GM06990 (cell line): Measurements from ENCODE around the gene TNIP2.

Experiments
- DNase-seq: peaks from one replicate; pipeline ENCODE4 v3.0.0-alpha.2; 2011; ENCODE audit not compliant: insufficient read length; ENCODE audit errors: extremely low read depth
- H3K27me3 ChIP-seq: replicated peaks from 2 replicates; pipeline ENCODE4 v1.6.0; 2011; ENCODE audit warnings: low read length; ENCODE audit not compliant: control insufficient read depth, insufficient read depth
- H3K36me3 ChIP-seq: 2 replicates; pipeline ENCODE4 v1.5.1; 2011; ENCODE audit warnings: low read length; ENCODE audit not compliant: control insufficient read depth, insufficient read depth
- H3K4me3 ChIP-seq: replicated peaks from 2 replicates; pipeline ENCODE4 v1.5.1; 2011; ENCODE audit warnings: low read depth, mild to moderate bottlenecking, control low read depth, low read length
- CTCF ChIP-seq: IDR thresholded peaks from 2 replicates; pipeline ENCODE4 v1.5.1; 2011; ENCODE audit warnings: low read length, control low read depth, mild to moderate bottlenecking, inconsistent platforms; ENCODE audit not compliant: insufficient read depth, poor library complexity, severe bottlenecking

The TNIP2 gene

GRCh38 chr4:2723751-2724150 is 32.4 kb downstream of the TNIP2 start:
- Histone ChIP-seq H3K27me3 (no peaks in the 10 kb centered on the region), H3K4me3 (no peak overlapping the region), H3K36me3 (peaks cover 3% of the 10 kb centered on the region)
- DNase-seq = no peak
- TF ChIP-seq CTCF = no peak

GRCh38 chr4:2722033-2722432 is 34.1 kb downstream of the TNIP2 start:
- TF ChIP-seq CTCF = no peak
- Histone ChIP-seq H3K36me3 (peaks cover 6% of the 10 kb centered on the region), H3K4me3 (no peak overlapping the region), H3K27me3 (no peaks in the 10 kb centered on the region)
- no peak for DNase-seq

GRCh38 chr4:2721586-2721985 is 34.5 kb downstream of the TNIP2 start:
- no peak for DNase-seq
- H3K27me3 ChIP-seq = no peaks in the 10 kb centered on the region
- peaks cover 6% of the 10 kb centered on the region for H3K36me3 ChIP-seq
- TF ChIP-seq CTCF = no peak
- H3K4me3 ChIP-seq = no peak overlapping the region

GRCh38 chr4:2716236-2716635 is 39.9 kb downstream of the TNIP2 start:
- Histone ChIP-seq H3K27me3 (no peaks in the 10 kb centered on the region), H3K36me3 (peaks cover 8% of the 10 kb centered on the region), H3K4me3 (no peak overlapping the region)
- TF ChIP-seq CTCF = no peak
- DNase-seq = no peak

GRCh38 chr4:2715426-2715825 is 40.7 kb downstream of the TNIP2 start:
- Histone ChIP-seq H3K36me3 (peaks cover 8% of the 10 kb centered on the region), H3K4me3 (no peak overlapping the region), H3K27me3 (no peaks in the 10 kb centered on the region)
- TF ChIP-seq CTCF = no peak
- DNase-seq = no peak

GRCh38 chr4:2714918-2715317 is 41.2 kb downstream of the TNIP2 start:
- Histone ChIP-seq H3K36me3 (peaks cover 8% of the 10 kb centered on the region), H3K4me3 (no peak overlapping the region), H3K27me3 (no peaks in the 10 kb centered on the region)
- no peak for DNase-seq
- TF ChIP-seq CTCF = no peak
